ENCODE results near the gene SDCBP2. TPM values are rescaled to one million over a fixed set of nuclear protein-coding genes. Genes with fewer than 3 reads are reported as not detected.

The SDCBP2 gene
- total RNA-seq, 1 donor from 2014 or later, result 4.6 TPM

GRCh38 chr20:1300083-1300840 lies 28.7 kb downstream of the SDCBP2 start:
- peak overlapping the region; percentile 59 for H3K4me2 ChIP-seq (ENCODE audit: low read length)
- no peaks in the 10 kb centered on the region for H3K36me3 ChIP-seq (ENCODE audit: insufficient read depth, low read length)
- H3K4me1 ChIP-seq (ENCODE audit: insufficient read depth, low read length), result peaks cover 8% of the 10 kb centered on the region
- no peaks in the 10 kb centered on the region for H3K79me2 ChIP-seq (ENCODE audit: insufficient read depth, low read length)
- FAIRE-seq (no peak), DNase-seq (ENCODE audit: low read depth) (no peak)
- no peak overlapping the region for H3K27ac ChIP-seq (ENCODE audit: low read depth, low read length)
- Mint-ChIP-seq H3K27me3 (ENCODE audit: low read depth, unreplicated experiment) (peaks cover 3% of the 10 kb centered on the region), H3K36me3 (ENCODE audit: low read depth, unreplicated experiment) (peaks cover 20% of the 10 kb centered on the region), H3K4me3 (ENCODE audit: unreplicated experiment) (no peak overlapping the region), H3K4me1 (ENCODE audit: low read depth, unreplicated experiment) (peaks cover 6% of the 10 kb centered on the region), H3K9me3 (ENCODE audit: unreplicated experiment) (no peaks in the 10 kb centered on the region), H3K27ac (ENCODE audit: unreplicated experiment) (no peak overlapping the region)
- H2AFZ ChIP-seq (ENCODE audit: low read depth, low read length), result no peak overlapping the region
- no peak overlapping the region for H3K9ac ChIP-seq (ENCODE audit: low read length)
- TF ChIP-seq CTCF (IDR thresholded peaks at IDR 0.05; ENCODE audit: insufficient read depth, low read depth, low read length) (no peak), EZH2 (IDR thresholded peaks at IDR 0.05; ENCODE audit: insufficient read depth, low read length) (no peak)
- no peak overlapping the region for H3K4me3 ChIP-seq (ENCODE audit: insufficient read depth, low read depth, low read length)
- no peaks in the 10 kb centered on the region for H3K9me3 ChIP-seq (ENCODE audit: insufficient read depth, low read depth, low read length)
- no peaks in the 10 kb centered on the region for H3K27me3 ChIP-seq (ENCODE audit: insufficient read depth, low read length)
- H4K20me1 ChIP-seq (ENCODE audit: insufficient read depth, low read length), result no peaks in the 10 kb centered on the region

- Histone ChIP-seq H3K9ac (ENCODE audit: low read length) (no peak overlapping the region), H3K27me3 (ENCODE audit: insufficient read depth, low read length) (no peaks in the 10 kb centered on the region), H3K9me3 (ENCODE audit: insufficient read depth, low read depth, low read length) (no peaks in the 10 kb centered on the region), H3K36me3 (ENCODE audit: insufficient read depth, low read length) (no peaks in the 10 kb centered on the region), H2AFZ (ENCODE audit: low read depth, low read length) (no peak overlapping the region), H4K20me1 (ENCODE audit: insufficient read depth, low read length) (no peaks in the 10 kb centered on the region), H3K27ac (ENCODE audit: low read depth, low read length) (no peak overlapping the region), H3K79me2 (ENCODE audit: insufficient read depth, low read length) (no peaks in the 10 kb centered on the region), H3K4me2 (ENCODE audit: low read length) (no peak overlapping the region), H3K4me3 (ENCODE audit: insufficient read depth, low read depth, low read length) (no peak overlapping the region), H3K4me1 (ENCODE audit: insufficient read depth, low read length) (peaks cover 8% of the 10 kb centered on the region)
- H3K4me1 Mint-ChIP-seq (ENCODE audit: low read depth, unreplicated experiment), result peaks cover 6% of the 10 kb centered on the region
- no peak overlapping the region for H3K4me3 Mint-ChIP-seq (ENCODE audit: unreplicated experiment)
- H3K9me3 Mint-ChIP-seq (ENCODE audit: unreplicated experiment), result no peaks in the 10 kb centered on the region
- peaks cover 21% of the 10 kb centered on the region for H3K36me3 Mint-ChIP-seq (ENCODE audit: low read depth, unreplicated experiment)
- DNase-seq (ENCODE audit: low read depth) (no peak), FAIRE-seq (no peak)
- no peak overlapping the region for H3K27ac Mint-ChIP-seq (ENCODE audit: unreplicated experiment)
- TF ChIP-seq EZH2 (IDR thresholded peaks at IDR 0.05; ENCODE audit: insufficient read depth, low read length) (no peak), CTCF (IDR thresholded peaks at IDR 0.05; ENCODE audit: insufficient read depth, low read depth, low read length) (no peak)
- peaks cover 3% of the 10 kb centered on the region for H3K27me3 Mint-ChIP-seq (ENCODE audit: low read depth, unreplicated experiment)
Observed at GRCh38 chr20:1299522-1299921, 29.4 kb downstream of the SDCBP2 start.

GRCh38 chr20:1298888-1299511 lies 29.9 kb downstream of the SDCBP2 start:
- peaks cover 2% of the 10 kb centered on the region for H4K20me1 ChIP-seq (ENCODE audit: insufficient read depth, low read length)

More at GRCh38 chr20:1298888-1299511, 29.9 kb downstream of the SDCBP2 start:
- Histone ChIP-seq H3K4me3 (ENCODE audit: insufficient read depth, low read depth, low read length) (no peak overlapping the region), H3K27me3 (ENCODE audit: insufficient read depth, low read length) (no peaks in the 10 kb centered on the region), H3K9ac (ENCODE audit: low read length) (no peak overlapping the region), H2AFZ (ENCODE audit: low read depth, low read length) (no peak overlapping the region), H3K4me1 (ENCODE audit: insufficient read depth, low read length) (peaks cover 8% of the 10 kb centered on the region), H3K79me2 (ENCODE audit: insufficient read depth, low read length) (no peaks in the 10 kb centered on the region), H3K9me3 (ENCODE audit: insufficient read depth, low read depth, low read length) (no peaks in the 10 kb centered on the region), H3K4me2 (ENCODE audit: low read length) (no peak overlapping the region), H3K36me3 (ENCODE audit: insufficient read depth, low read length) (no peaks in the 10 kb centered on the region), H3K27ac (ENCODE audit: low read depth, low read length) (no peak overlapping the region)
- TF ChIP-seq EZH2 (IDR thresholded peaks at IDR 0.05; ENCODE audit: insufficient read depth, low read length) (no peak), CTCF (IDR thresholded peaks at IDR 0.05; ENCODE audit: insufficient read depth, low read depth, low read length) (no peak)
- Mint-ChIP-seq H3K4me1 (ENCODE audit: low read depth, unreplicated experiment) (peaks cover 6% of the 10 kb centered on the region), H3K4me3 (ENCODE audit: unreplicated experiment) (no peak overlapping the region), H3K36me3 (ENCODE audit: low read depth, unreplicated experiment) (peaks cover 21% of the 10 kb centered on the region), H3K27me3 (ENCODE audit: low read depth, unreplicated experiment) (peaks cover 3% of the 10 kb centered on the region), H3K27ac (ENCODE audit: unreplicated experiment) (no peak overlapping the region), H3K9me3 (ENCODE audit: unreplicated experiment) (no peaks in the 10 kb centered on the region)
- DNase-seq (ENCODE audit: low read depth), result no peak
- FAIRE-seq, result no peak

All from astrocyte (in vitro differentiated cells and primary cell).